ENCODE measurements around the gene MAP3K19.
"Not testable (repeated sequence)": the region's sequence is repeated elsewhere in the genome, so short reads cannot be mapped to it uniquely, and the experiment has no call there.

Gene MAP3K19

GRCh38 chr2:135052042-135052876 lies 5.0 kb upstream of the MAP3K19 start, which contains the start of gene RAB3GAP1:
RAB3GAP1 (plus strand) TSS chr2:135052292; CDS start chr2:135052308, 16 bp downstream.
- peak; percentile 93 for DNase-seq

- no peak for DNase-seq
Measured at GRCh38 chr2:135050684-135051083, 3.4 kb upstream of the MAP3K19 start.

- DNase-seq = no peak
Measured at GRCh38 chr2:135050132-135050531, 2.9 kb upstream of the MAP3K19 start.

GRCh38 chr2:135048122-135048521 lies 875 bp upstream of the MAP3K19 start:
- no peak for DNase-seq

- DNase-seq = peak; percentile 23
Measured at GRCh38 chr2:135043345-135043744, 3.9 kb downstream of the MAP3K19 start.

- no peak for DNase-seq
Measured at GRCh38 chr2:135037831-135038230, 9.4 kb downstream of the MAP3K19 start.

- not testable (repeated sequence) for DNase-seq
Measured at GRCh38 chr2:135033216-135033615, 14.0 kb downstream of the MAP3K19 start.

GRCh38 chr2:135030826-135031225 lies 16.4 kb downstream of the MAP3K19 start:
- no peak for DNase-seq

GRCh38 chr2:135029481-135030134 lies 17.6 kb downstream of the MAP3K19 start:
- no peak for DNase-seq

- no peak for DNase-seq
Measured at GRCh38 chr2:135023886-135024485, 23.3 kb downstream of the MAP3K19 start.

- DNase-seq = no peak
Measured at GRCh38 chr2:135022952-135023880, 24.0 kb downstream of the MAP3K19 start.

- no peak for DNase-seq
Measured at GRCh38 chr2:135021618-135022017, 25.6 kb downstream of the MAP3K19 start.

- no peak for DNase-seq
Measured at GRCh38 chr2:135011633-135012032, 35.6 kb downstream of the MAP3K19 start.

GRCh38 chr2:135010200-135010942 lies 36.9 kb downstream of the MAP3K19 start:
- no peak for DNase-seq

- no peak for DNase-seq
Measured at GRCh38 chr2:135009339-135009738, 37.9 kb downstream of the MAP3K19 start.

- DNase-seq = no peak
Measured at GRCh38 chr2:135005753-135006152, 41.5 kb downstream of the MAP3K19 start.

GRCh38 chr2:135004005-135004746 lies 43.1 kb downstream of the MAP3K19 start:
- DNase-seq = peak; percentile 70

- DNase-seq = no peak
Measured at GRCh38 chr2:135002836-135003235, 44.4 kb downstream of the MAP3K19 start.

- no peak for DNase-seq
Measured at GRCh38 chr2:134999521-134999920, 47.7 kb downstream of the MAP3K19 start.

GRCh38 chr2:134988994-134989605 lies 58.1 kb downstream of the MAP3K19 start:
- peak; percentile 28 for DNase-seq

- no peak for DNase-seq
Measured at GRCh38 chr2:134985061-134985460, 62.2 kb downstream of the MAP3K19 start.
